Neural progenitor cell (in vitro differentiated cells): ENCODE results near the gene LAX1.

Experiments
- CTCF ChIP-seq: fragments of 200-600 bp; sonication (generic); IDR thresholded peaks from 2 replicates; pipeline ENCODE4 v1.5.1; 2017; ENCODE audit warnings: antibody characterized with exemption, mild to moderate bottlenecking
- EZH2 ChIP-seq: fragments of 200-600 bp; sonication (generic); IDR thresholded peaks from 2 replicates; pipeline ENCODE4 v1.6.1; 2017; ENCODE audit warnings: antibody characterized with exemption, mild to moderate bottlenecking, moderate library complexity
- EZH2phosphoT487 ChIP-seq: fragments of 200-600 bp; sonication (generic); IDR thresholded peaks from 2 replicates; pipeline ENCODE4 v1.6.1; 2017; ENCODE audit warnings: antibody characterized with exemption

DNA sequence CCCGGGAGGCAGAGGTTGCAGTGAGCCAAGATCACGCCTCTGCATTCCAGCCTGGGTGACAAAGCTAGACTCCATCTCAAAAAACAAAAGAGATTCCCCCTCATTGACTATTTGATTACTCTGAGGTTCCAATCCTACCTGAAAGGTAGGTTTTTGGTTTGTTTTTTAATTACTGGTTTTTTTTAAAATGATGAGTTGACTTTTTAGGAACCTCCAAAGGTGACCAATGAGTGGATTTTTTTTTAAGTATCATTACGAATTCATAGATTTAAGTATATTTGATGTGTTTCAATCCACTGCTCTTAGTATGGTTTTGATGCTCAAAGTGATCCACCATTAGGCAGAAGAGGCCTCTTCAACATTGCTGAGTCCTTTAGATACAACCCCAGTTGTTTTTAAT, 47.9 kb upstream of the LAX1 start:
- TF ChIP-seq EZH2 (no peak), CTCF (no peak), EZH2phosphoT487 (no peak)
